Measurements from ENCODE around the gene ERP44.

DNA sequence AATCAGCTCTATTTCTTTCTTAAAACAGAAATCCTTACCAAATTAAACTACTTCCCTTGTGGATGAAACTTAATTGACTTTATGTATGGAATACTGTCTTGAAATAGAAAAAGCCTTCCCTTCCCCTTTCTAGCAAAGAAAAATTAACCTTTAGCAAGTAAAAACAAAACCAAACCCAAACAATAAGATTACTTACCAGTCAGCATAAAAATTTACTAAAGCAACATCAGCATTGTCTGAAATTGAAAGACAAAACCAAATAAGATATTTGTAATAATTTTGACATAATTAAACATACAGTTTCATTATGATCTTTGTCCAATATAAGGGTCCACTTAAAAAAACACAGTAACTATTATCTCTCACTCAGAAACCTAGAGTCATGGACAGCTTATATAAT is 41.2 kb downstream of the ERP44 start:
- TF ChIP-seq, protein P1, sequence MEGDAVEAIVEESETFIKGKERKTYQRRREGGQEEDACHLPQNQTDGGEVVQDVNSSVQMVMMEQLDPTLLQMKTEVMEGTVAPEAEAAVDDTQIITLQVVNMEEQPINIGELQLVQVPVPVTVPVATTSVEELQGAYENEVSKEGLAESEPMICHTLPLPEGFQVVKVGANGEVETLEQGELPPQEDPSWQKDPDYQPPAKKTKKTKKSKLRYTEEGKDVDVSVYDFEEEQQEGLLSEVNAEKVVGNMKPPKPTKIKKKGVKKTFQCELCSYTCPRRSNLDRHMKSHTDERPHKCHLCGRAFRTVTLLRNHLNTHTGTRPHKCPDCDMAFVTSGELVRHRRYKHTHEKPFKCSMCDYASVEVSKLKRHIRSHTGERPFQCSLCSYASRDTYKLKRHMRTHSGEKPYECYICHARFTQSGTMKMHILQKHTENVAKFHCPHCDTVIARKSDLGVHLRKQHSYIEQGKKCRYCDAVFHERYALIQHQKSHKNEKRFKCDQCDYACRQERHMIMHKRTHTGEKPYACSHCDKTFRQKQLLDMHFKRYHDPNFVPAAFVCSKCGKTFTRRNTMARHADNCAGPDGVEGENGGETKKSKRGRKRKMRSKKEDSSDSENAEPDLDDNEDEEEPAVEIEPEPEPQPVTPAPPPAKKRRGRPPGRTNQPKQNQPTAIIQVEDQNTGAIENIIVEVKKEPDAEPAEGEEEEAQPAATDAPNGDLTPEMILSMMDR (IDR thresholded peaks at IDR 0.05; ENCODE audit: insufficient read depth, low read depth, low read length) = no peak
- TF ChIP-seq EZH2 (IDR thresholded peaks at IDR 0.05; ENCODE audit: insufficient read depth, low read length) = no peak

Data from astrocyte (in vitro differentiated cells and primary cell).